ENCODE data around the gene IZUMO4.

GRCh38 chr19:2051773-2052704, 44.7 kb upstream of the IZUMO4 start:
- TF ChIP-seq CTCF (IDR thresholded peaks at IDR 0.05; ENCODE audit: poor library complexity) (no peak), EZH2 (IDR thresholded peaks at IDR 0.05; ENCODE audit: borderline replicate concordance) (no peak)
